ENCODE results near the gene SLC10A7. TPM values are rescaled to one million over a fixed set of nuclear protein-coding genes. Genes with fewer than 3 reads are reported as not detected.

Gene SLC10A7
- 3.4 and 3.9 TPM in 2 replicates for total RNA-seq (2021)
- long read RNA-seq, transcript SLC10A7-205 (13 exons, 1,134 nt): major isoform, 5 of 11 reads
- long read RNA-seq, partial matches to known transcripts: 0 of 11 reads
- long read RNA-seq, other reads (novel, unspliced or antisense): 2 of 11 reads

- Histone ChIP-seq H4K20me1 (ENCODE audit: control insufficient read depth, insufficient read depth, insufficient read length) (no peaks in the 10 kb centered on the region), H3K23me2 (ENCODE audit: insufficient read length, low read depth, low read length, poor library complexity, severe bottlenecking) (peaks cover 3% of the 10 kb centered on the region), H3K18ac (ENCODE audit: insufficient read length, low read depth, low read length) (no peak within 1 kb of the TSS), H3K4ac (ENCODE audit: low read depth, low read length) (no peak within 1 kb of the TSS), H3K56ac (ENCODE audit: insufficient read length, low read depth, low read length) (no peak within 1 kb of the TSS), H3K14ac (ENCODE audit: insufficient read depth, low read length) (peak within 1 kb of the TSS; percentile 18; the same call in 1 of the 2 replicates), H3K4me1 (ENCODE audit: insufficient read depth, low read length) (no peaks in the 10 kb centered on the region), H3K79me1 (ENCODE audit: insufficient read depth, low read depth, low read length, poor library complexity, severe bottlenecking) (no peaks in the 10 kb centered on the region), H2BK12ac (ENCODE audit: insufficient read length, low read depth, low read length) (no peak within 1 kb of the TSS), H3K23ac (ENCODE audit: insufficient read length, low read depth, low read length) (no peak within 1 kb of the TSS), H2AK5ac (ENCODE audit: insufficient read length, low read length) (no peak within 1 kb of the TSS), H4K91ac (ENCODE audit: insufficient read length, low read depth, low read length) (no peak within 1 kb of the TSS), H4K8ac (replicated peaks; ENCODE audit: insufficient read length, low read depth, low read length) (no peak within 1 kb of the TSS), H2BK20ac (ENCODE audit: low read depth, low read length, poor library complexity, severe bottlenecking) (no peak within 1 kb of the TSS), H2BK5ac (ENCODE audit: insufficient read length, low read length) (no peak within 1 kb of the TSS), H3T11ph (ENCODE audit: low read length) (no peak within 1 kb of the TSS), H2BK120ac (ENCODE audit: low read depth, low read length, poor library complexity, severe bottlenecking) (no peak within 1 kb of the TSS), H3K27ac (ENCODE audit: insufficient read length, low read depth, low read length) (no peak within 1 kb of the TSS), H3K4me2 (ENCODE audit: insufficient read depth, insufficient read length, low read length) (peak within 1 kb of the TSS; percentile 67), H4K5ac (ENCODE audit: insufficient read length, low read depth, low read length) (no peak within 1 kb of the TSS), H2BK15ac (ENCODE audit: low read depth, low read length) (no peak within 1 kb of the TSS), H3K27me3 (ENCODE audit: insufficient read depth, low read length) (peaks cover 12% of the 10 kb centered on the region; the same call in 1 of the 2 replicates), H3K9ac (ENCODE audit: extremely low read depth, insufficient read length, low read length) (peak within 1 kb of the TSS; percentile 12), H2AFZ (ENCODE audit: low read length) (peak within 1 kb of the TSS; percentile 84), H3K79me2 (ENCODE audit: insufficient read depth, low read length) (peaks cover 2% of the 10 kb centered on the region; the same call in 1 of the 2 replicates), H3K9me3 (ENCODE audit: control insufficient read depth, low read depth, low read length) (no peaks in the 10 kb centered on the region)
- Mint-ChIP-seq H3K27ac (no peak within 1 kb of the TSS), H3K36me3 (ENCODE audit: insufficient read depth in 1 of 3, low read depth in 3 of 3) (no peaks in the 10 kb centered on the region; a peak in 1 of 7 replicates), H3K4me1 (peaks cover 3 to 5% of the 10 kb centered on the region in 2 experiments), H3K4me3 (no peak within 1 kb of the TSS), H3K27me3 (ENCODE audit: low read depth) (peaks cover 15% of the 10 kb centered on the region), H3K9me3 (no peaks in the 10 kb centered on the region)
- peak; percentile 82 for DNase-seq
- no CpG with 5 or more reads among the region's 30 CpGs for WGBS (ENCODE audit: extremely low coverage, insufficient read length, low lambda C conversion rate)
- no peak for TF ChIP-seq CTCF (conservative IDR thresholded peaks at IDR 0.05)
These were observed at the start of gene SLC10A7 for GRCh38 chr4:146521541-146522097. SLC10A7 (minus strand) TSS chr4:146521940; CDS start chr4:146521717, 223 bp downstream.
